RPMI7951 (cell line): Measurements from ENCODE around the gene PCDHA3. TPM values are rescaled to one million over a fixed set of nuclear protein-coding genes. Genes with fewer than 3 reads are reported as not detected.
A peak's percentile ranks its signal among the peaks of the same experiment; 100 is the strongest.
"Not testable (repeated sequence)": the region's sequence is repeated elsewhere in the genome, so short reads cannot be mapped to it uniquely, and the experiment has no call there.

Experiments
- DNase-seq: peaks from one replicate; pipeline ENCODE4 v3.0.0-alpha.2; 2012; ENCODE audit warnings: low read depth
- total RNA-seq: library from RNA; depleted of rRNA; stranded (reverse); fragments of >200 nt; shearing (Covaris generic); gene quantifications from 2 replicates; pipeline ENCODE4 v1.2.3, GENCODE V29; 2014

The PCDHA3 gene
- total RNA-seq, 1 experiment from 2014 or later: not detected

GRCh38 chr5:140821375-140822280, 20.8 kb downstream of the PCDHA3 start, which contains the start of gene PCDHA5:
TSS of gene PCDHA5 (plus strand) at chr5:140821613.
- peak; percentile 17 for DNase-seq

GRCh38 chr5:140822281-140822629, 21.4 kb downstream of the PCDHA3 start:
- no peak for DNase-seq

- DNase-seq: not testable (repeated sequence)
Measured at GRCh38 chr5:140822969-140823368, 22.1 kb downstream of the PCDHA3 start.

GRCh38 chr5:140823475-140823874, 22.6 kb downstream of the PCDHA3 start:
- DNase-seq: no peak

- no peak for DNase-seq
Measured at GRCh38 chr5:140827704-140828361, 27.0 kb downstream of the PCDHA3 start, which contains the start of gene PCDHA6. TSS of gene PCDHA6 (plus strand) at chr5:140827960. CDS start at chr5:140828092, 132 bp downstream.

- DNase-seq: no peak
Measured at GRCh38 chr5:140828362-140828737, 27.5 kb downstream of the PCDHA3 start.

- not testable (repeated sequence) for DNase-seq
Measured at GRCh38 chr5:140829511-140830501, 28.9 kb downstream of the PCDHA3 start.

GRCh38 chr5:140833993-140834392, 33.1 kb downstream of the PCDHA3 start, which contains the start of gene PCDHA7:
TSS of gene PCDHA7 (plus strand) at chr5:140834269. CDS start at chr5:140834384, 115 bp downstream.
- DNase-seq: peak; percentile 62

- not testable (repeated sequence) for DNase-seq
Measured at GRCh38 chr5:140834439-140835008, 33.7 kb downstream of the PCDHA3 start.

- DNase-seq: no peak
Measured at GRCh38 chr5:140835622-140836510, 35.0 kb downstream of the PCDHA3 start.

- peak; percentile 34 for DNase-seq
Measured at GRCh38 chr5:140840978-140841962, 40.4 kb downstream of the PCDHA3 start, which contains the start of gene PCDHA8. TSS of gene PCDHA8 (plus strand) at chr5:140841187. CDS start at chr5:140841322, 135 bp downstream.

GRCh38 chr5:140842798-140843733, 42.2 kb downstream of the PCDHA3 start:
- no peak for DNase-seq

GRCh38 chr5:140848139-140849102, 47.6 kb downstream of the PCDHA3 start, which contains the start of gene PCDHA9:
TSS of gene PCDHA9 (plus strand) at chr5:140848382. CDS start at chr5:140848496, 114 bp downstream.
- not testable (repeated sequence) for DNase-seq

GRCh38 chr5:140849831-140850634, 49.2 kb downstream of the PCDHA3 start:
- DNase-seq: not testable (repeated sequence)
